ENCODE results near the gene RGMB.
"Not testable (repeated sequence)": the region's sequence is repeated elsewhere in the genome, so short reads cannot be mapped to it uniquely, and the experiment has no call there.

The RGMB gene

DNA sequence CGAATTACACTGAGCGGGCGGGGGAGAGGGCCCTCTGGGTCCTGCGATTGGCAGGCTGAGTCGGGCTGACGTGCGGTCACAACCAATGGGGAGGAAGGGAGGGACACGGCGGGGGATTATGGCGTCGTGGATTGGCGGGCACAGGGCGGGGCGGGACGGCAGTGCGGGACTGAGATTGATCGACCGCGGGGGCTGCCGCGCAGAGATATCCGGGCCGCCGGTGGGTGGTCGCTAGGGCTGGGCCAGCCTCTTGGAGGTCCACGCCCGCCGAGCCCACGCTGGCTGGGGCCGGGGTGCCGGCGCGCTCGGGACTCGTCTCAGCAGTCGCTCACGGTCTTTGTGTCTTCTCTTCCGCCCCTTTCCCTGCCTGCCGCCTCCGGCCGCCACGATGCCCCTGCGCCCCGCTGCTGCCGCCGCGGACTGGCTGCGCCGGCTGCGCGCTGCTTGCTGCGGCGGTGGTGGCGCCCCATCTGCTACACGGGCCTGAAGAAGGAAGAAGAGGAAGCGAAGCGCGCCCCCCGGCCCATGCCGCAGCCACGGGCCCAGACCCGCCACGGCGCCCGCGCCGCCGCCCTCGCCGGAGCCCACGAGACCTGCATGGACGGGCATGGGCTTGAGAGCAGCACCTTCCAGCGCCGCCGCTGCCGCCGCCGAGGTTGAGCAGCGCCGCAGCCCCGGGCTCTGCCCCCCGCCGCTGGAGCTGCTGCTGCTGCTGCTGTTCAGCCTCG is at the start of gene RGMB:
TSS of gene RGMB (plus strand) at position 200 of the 728 bp plus-strand sequence. CDS start at position 608, 408 bp downstream.
- peak; percentile 74 to 99 (median 98) for DNase-seq

GRCh38 chr5:98726258-98726657 is 47.2 kb upstream of the RGMB start:
- DNase-seq: no peak

- DNase-seq: no peak
Observed at GRCh38 chr5:98727686-98728085, 45.8 kb upstream of the RGMB start.

GRCh38 chr5:98734646-98735045 is 38.8 kb upstream of the RGMB start:
- no peak for DNase-seq

DNA sequence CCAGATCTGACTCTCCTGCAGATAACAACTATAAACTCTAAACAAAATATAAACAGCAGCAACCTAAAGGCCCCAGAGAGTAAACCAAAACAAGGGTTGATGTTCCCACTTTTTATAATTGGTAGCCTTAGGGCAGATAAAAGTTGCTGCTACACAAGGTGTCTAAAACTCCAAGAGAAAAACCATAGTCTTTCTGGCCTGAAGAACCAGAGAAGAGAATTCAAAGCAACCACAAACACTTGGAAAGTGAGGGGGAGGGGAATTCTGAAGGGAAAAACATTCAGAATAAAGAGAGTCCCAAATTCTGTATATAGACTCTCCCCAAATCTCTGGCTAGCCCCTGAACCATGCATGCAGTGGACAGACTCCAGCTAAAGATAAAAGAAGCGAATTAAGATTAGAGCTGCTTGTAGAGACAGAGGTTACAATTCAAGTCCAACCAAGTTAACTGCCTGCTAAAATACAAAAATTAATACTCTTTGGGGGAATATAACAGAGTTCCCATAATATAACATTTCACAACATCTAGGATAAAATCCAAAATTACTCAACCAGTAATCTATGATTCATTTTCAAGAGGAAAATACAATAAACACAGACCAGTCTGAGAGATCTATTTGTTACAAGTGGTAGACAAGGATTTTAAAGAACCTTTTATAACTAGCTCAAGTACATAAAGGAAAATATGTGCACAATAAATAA is 37.5 kb upstream of the RGMB start:
- DNase-seq: no peak

- no peak for DNase-seq
Observed at GRCh38 chr5:98736753-98737152, 36.7 kb upstream of the RGMB start.

GRCh38 chr5:98737441-98737840 is 36.0 kb upstream of the RGMB start:
- not testable (repeated sequence) for DNase-seq

DNA sequence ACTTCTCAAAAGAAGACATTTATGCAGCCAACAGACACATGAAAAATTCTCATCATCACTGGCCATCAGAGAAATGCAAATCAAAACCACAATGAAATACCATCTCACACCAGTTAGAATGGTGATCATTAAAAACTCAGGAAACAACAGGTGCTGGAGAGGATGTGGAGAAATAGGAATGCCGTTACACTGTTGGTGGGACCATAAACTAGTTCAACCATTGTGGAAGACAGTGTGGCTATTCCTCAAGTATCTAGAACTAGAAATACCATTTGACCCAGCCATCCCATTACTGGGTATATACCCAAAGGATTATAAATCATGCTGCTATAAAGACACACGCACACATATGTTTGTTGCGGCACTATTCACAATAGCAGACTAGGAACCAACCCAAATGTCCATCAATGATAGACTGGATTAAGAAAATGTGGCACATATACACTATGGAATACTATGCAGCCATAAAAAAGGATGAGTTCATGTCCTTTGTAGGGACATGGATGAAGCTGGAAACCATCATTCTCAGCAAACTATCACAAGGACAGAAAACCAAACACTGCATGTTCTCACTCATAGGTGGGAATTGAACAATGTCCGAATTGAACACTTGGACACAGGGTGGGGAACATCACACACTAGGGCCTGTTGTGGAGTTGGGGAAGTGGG is 34.8 kb upstream of the RGMB start:
- not testable (repeated sequence) for DNase-seq

GRCh38 chr5:98741926-98742325 is 31.5 kb upstream of the RGMB start:
- no peak for DNase-seq

GRCh38 chr5:98742396-98743073 is 30.9 kb upstream of the RGMB start:
- no peak for DNase-seq

GRCh38 chr5:98748259-98748658 is 25.2 kb upstream of the RGMB start:
- not testable (repeated sequence) for DNase-seq

GRCh38 chr5:98749046-98749445 is 24.4 kb upstream of the RGMB start:
- no peak for DNase-seq

DNA sequence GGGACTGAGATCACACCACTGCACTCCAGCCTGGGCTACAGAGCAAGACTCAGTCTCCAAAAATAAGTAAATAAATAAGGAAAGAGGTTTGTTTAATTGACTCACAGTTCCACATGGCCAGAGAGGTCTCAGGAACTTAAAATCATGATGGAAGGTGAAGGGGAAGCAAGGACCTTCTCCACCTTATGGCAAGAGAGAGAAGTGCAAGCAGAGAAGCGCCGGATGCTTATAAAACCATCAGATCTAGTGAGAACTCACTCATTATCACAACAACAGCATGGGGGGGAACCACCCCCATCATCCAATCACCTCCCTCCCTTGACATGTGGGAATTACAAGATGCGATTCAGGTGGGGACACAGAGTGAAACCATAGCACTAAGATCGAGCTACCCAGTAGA is 22.8 kb upstream of the RGMB start:
- no peak for DNase-seq

GRCh38 chr5:98752331-98752730 is 21.1 kb upstream of the RGMB start:
- not testable (repeated sequence) for DNase-seq

DNA sequence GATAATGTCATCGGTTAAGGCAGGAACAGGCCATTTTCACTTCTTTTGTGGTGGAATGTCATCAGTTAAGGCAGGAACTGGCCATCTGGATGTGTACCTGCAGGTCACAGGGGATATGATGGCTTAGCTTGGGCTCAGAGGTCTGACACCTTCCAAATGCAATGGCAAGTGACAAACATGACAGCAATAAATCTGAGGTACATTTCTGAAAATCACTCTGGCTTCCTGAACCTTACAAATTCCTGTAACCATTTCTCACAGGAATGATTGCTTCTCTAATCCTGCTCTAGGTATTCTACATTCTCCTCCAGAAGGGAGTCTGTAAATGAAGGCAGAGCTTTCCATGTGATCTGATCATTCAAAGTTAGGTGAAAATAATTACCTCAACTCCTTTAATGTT is 20.7 kb upstream of the RGMB start:
- DNase-seq: not testable (repeated sequence)

DNA sequence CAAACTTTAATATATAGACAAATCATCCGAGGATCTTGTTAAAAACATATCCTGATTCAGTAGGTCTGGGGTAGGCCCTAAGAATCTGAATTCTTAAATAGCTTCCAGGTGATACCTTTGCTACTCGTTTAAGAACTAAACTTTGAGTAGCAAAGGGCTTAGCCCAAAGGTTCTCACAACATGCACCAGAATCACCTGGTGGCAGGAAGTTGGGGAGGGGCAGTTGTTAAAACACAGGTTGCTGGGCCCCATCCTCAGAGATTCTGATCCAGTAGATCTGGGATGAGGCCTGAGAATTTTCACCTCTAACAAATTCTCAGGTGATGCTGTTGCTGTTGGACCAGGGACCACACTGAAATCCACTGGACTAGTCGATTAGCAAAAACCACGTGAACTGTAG is 20.0 kb upstream of the RGMB start:
- no peak for DNase-seq

GRCh38 chr5:98755406-98755805 is 18.1 kb upstream of the RGMB start:
- no peak for DNase-seq

DNA sequence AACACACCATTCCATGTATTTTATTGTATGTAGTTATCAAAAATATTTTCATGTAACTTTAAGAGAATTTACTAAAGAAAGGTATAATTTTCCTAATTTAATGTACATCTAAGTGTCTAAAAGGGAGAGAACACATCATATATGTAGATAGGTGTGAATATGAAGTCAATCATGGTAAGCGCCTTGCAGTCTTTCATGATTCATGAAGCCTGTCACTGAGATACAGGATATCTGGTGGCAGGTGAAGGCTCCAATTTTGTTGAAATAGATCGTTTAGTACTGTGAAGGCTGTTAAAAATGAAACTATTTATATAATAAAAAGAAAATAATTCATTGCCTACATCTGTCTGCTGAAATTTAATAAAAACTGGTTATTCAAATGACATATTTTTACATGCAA is 15.5 kb upstream of the RGMB start:
- no peak for DNase-seq

DNA sequence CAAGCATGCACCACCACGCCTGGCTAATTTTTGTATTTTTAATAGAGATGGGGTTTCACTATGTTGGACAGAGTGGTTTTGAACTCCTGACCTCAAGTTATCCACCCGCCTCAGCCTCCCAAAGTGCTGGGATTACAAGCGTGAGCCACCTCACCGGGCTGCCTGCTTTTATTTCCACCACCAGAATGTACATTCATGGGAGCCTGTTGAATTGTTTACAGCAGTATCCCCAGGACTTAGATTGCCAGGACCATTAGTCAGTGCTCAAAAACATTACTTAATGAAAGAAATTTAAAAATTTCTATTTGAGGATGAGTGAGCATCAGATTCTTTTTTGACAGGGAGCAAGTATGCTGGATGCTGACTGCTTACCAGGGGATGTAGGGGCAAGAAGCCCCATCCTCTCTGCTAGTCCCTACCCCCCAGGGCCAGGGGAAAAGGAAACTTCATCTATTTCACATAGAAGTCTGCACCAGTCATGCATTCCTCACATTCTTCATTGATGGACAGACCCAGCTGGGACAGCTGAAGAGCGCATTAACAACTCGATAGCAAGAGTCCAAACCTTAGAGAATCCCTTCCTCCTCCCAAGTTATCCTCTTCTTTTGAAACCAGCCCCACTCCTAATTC is 10.3 kb upstream of the RGMB start:
- no peak for DNase-seq

DNA sequence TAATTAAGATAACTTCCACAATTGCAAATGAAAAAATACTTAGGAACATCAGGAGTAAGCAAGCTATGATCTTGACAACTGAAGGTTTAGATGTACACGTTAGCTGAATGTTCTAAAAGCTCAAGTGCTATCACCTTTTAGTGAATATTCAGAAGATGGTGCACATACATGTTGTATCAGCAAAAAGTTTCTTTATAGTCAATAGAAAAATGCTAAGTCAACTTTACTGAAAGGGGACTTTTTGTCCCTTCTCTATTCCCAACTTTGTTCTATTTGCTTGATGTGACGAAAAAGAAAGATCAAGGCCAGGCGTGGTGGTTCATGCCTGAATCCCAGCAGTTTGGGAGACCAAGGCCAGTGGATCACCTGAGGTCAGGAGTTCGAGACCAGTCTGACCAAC is 7.6 kb upstream of the RGMB start:
- no peak for DNase-seq

DNA sequence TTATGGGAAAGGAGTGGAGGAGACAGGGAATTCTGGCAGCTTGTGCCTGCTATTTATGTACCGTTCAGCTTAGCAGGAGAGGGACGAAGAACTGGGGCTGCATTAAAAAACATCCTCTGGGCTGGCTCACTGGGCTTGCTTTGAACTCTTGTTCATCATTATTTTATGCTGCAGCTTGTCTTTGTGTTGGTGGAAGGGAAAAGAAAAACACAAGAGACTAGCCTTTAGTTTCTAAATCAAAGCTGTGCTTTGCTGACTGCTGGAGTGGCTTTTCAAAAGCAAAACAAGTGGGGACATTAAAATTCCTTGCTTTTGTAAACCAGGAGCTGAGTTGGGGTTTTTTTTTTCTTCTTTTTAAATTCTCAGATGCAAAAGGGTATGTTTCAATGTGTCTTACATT is 5.9 kb upstream of the RGMB start:
- DNase-seq: peak in 6 of 56 donors; percentile 3 to 54 (median 16)
